Measurements from ENCODE around the gene DNAH3. TPM values are rescaled to one million over a fixed set of nuclear protein-coding genes. Genes with fewer than 3 reads are reported as not detected.

The DNAH3 gene
- total RNA-seq, 1 donor = not detected

DNA sequence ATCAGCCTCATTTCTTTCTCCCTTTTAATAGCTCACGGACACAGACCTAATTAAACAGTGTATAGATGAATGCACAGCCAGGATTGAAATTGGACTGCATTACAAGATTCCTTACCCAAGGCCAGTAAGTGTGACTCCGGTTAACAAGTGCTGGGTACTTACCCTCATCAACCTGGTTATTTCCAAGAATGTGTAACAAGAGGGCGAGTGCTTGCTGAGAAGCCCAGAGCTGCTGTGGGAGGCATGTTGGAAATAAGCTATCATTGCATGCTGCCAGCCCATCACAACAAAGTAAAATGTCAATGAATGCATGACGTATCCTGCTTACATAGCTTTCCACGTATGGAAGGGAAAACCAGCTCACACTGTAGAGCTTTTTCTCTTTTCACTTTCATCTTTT lies 230.6 kb downstream of the DNAH3 start:
- peaks cover 15% of the 10 kb centered on the region for H3K4me1 ChIP-seq (ENCODE audit: insufficient read depth, low read length)
- no peak overlapping the region for H3K4me3 ChIP-seq (ENCODE audit: low read length)
- no peaks in the 10 kb centered on the region for H3K9me3 ChIP-seq (ENCODE audit: low read depth, low read length)
- H3K27me3 ChIP-seq (ENCODE audit: insufficient read depth, low read length) = no peaks in the 10 kb centered on the region

DNA sequence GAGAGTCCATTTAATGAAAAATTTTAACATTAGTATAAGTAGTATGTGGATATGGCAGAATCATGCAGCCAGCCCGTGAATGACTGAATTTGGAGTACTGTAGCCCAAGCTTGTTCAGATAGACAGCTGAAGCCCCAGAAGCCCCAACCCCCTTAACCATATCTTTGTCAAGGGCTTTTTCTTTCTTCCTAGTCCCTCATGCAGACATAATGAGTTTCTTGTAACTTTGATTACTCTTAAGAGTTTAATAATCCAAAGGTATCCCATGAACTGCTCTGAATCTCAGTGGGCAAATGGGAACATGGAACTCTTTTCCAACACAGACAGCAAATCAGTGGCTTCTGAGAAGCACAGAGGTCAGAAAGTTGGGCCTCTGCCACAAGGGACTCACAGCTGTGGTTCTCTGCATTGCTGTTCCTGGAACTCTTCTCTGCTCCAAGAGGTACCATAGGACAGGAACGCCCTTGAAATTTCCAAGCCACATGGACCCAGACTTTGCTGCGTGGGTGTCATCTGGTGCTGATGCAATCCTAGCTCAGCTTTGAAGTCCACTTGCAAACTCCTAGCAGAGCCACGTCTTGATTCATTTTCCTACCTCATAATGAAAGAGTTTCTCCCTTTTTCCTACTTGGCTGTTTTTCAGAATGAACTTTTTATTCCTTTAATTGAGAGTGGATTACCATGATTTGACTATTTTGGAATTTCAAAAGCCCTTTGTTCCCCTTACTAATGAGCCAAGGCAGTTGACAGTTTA lies 232.0 kb downstream of the DNAH3 start:
- Histone ChIP-seq H3K4me1 (ENCODE audit: insufficient read depth, low read length) (peaks cover 15% of the 10 kb centered on the region), H3K27me3 (ENCODE audit: insufficient read depth, low read length) (no peaks in the 10 kb centered on the region), H3K9me3 (ENCODE audit: low read depth, low read length) (no peaks in the 10 kb centered on the region), H3K4me3 (ENCODE audit: low read length) (no peak overlapping the region)

- H3K4me1 ChIP-seq (ENCODE audit: insufficient read depth, low read length) = peaks cover 20% of the 10 kb centered on the region
- H3K27me3 ChIP-seq (ENCODE audit: insufficient read depth, low read length) = no peaks in the 10 kb centered on the region
- no peak overlapping the region for H3K4me3 ChIP-seq (ENCODE audit: low read length)
- no peaks in the 10 kb centered on the region for H3K9me3 ChIP-seq (ENCODE audit: low read depth, low read length)
Observed at GRCh38 chr16:20916942-20917341, 233.7 kb downstream of the DNAH3 start.

GRCh38 chr16:20916289-20916688 lies 234.4 kb downstream of the DNAH3 start:
- Histone ChIP-seq H3K4me3 (ENCODE audit: low read length) (no peak overlapping the region), H3K4me1 (ENCODE audit: insufficient read depth, low read length) (peaks cover 26% of the 10 kb centered on the region), H3K9me3 (ENCODE audit: low read depth, low read length) (no peaks in the 10 kb centered on the region), H3K27me3 (ENCODE audit: insufficient read depth, low read length) (no peaks in the 10 kb centered on the region)

DNA sequence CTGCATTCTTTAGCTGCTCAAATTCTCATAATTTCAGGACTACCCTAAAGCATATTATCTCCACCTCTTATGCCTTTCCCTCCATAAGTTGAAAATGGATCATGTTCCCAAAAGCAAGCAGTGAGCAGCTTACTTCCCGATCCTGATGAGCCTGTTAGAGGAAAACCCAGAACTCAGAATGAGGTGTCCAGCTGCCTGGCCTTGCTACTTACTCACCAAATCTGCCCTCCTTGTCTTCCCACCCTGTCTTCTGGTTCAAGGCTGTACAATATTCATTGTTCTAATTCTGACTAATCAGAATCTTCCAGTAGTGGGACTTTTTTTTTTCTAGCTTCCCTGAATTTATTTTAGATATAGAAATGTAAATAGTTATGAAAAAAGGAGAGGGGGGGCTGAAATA lies 239.3 kb downstream of the DNAH3 start:
- Histone ChIP-seq H3K27me3 (ENCODE audit: insufficient read depth, low read length) (no peaks in the 10 kb centered on the region), H3K4me1 (ENCODE audit: insufficient read depth, low read length) (peaks cover 40% of the 10 kb centered on the region), H3K4me3 (ENCODE audit: low read length) (no peak overlapping the region), H3K9me3 (ENCODE audit: low read depth, low read length) (no peaks in the 10 kb centered on the region)

DNA sequence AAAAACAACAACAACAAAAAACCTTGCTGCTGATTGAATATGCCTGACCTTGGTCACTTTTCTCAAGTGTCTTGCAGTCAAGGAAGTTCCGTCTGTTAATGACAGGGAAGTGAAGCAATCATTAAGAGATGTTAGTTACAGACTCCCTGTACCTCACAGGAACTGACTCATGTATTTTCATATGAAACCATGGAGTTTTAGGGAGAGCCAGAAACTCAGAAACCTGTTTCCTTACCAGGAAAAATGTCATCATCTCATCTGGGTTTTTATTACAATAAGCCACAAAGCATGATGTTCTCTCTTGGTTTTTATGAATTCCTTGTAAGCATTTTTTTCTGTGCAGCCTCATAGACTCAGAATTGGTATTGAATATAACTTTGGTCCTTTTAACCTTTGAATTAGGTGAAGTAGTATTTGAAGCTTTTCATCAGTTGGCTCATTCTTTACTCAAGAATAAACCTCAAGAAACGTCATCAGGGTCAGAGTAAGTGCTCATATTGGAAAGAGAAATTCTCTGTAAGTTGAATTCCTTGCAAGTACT lies 239.8 kb downstream of the DNAH3 start:
- H3K4me1 ChIP-seq (ENCODE audit: insufficient read depth, low read length) = peaks cover 40% of the 10 kb centered on the region
- H3K4me3 ChIP-seq (ENCODE audit: low read length) = no peak overlapping the region
- H3K9me3 ChIP-seq (ENCODE audit: low read depth, low read length) = no peaks in the 10 kb centered on the region
- H3K27me3 ChIP-seq (ENCODE audit: insufficient read depth, low read length) = no peaks in the 10 kb centered on the region

DNA sequence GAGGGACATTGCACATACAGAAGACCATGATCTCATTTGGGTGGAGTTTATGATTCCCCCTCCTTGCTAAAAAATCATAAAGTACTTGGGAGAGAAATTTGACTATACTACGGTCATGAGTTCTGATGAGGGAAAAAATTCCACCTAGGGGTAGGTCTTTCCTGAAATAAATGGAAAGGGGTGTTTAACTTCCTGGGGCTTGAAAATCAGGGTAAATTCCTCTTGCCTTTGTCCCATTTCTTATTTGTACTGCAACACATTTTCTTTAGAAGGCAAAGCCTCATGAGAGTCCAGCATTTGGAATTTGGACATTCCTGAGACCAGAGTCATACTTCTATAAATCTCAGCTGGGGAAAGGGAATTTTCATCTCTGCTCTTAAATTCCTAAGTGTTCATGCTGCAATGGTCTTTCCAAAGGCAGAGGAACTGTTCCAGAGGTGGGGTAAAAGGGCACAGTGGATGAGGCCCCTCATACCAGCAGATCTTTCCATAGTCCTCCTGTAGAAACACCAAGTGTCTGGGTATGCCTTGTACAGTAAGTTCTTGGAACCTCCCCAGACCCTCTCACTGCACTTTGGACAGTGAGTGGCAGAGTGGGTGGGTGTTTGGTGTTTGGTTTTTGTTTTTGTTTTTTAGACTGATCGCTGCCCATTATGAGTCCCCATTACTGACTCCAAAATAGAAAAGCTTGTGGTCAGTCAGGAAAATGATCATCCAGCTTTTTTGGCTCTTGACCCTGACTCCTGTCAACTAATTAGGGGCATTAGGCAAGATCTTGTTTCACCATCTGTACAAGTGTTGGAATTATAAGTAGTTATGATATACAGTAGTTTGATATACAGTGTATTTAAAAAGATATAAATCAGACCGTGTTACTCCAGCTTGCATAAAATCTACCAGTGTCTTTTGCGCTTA lies 244.0 kb downstream of the DNAH3 start:
- H3K4me3 ChIP-seq (ENCODE audit: low read length) = no peak overlapping the region
- H3K4me1 ChIP-seq (ENCODE audit: insufficient read depth, low read length) = peaks cover 71% of the 10 kb centered on the region
- no peaks in the 10 kb centered on the region for H3K9me3 ChIP-seq (ENCODE audit: low read depth, low read length)
- no peaks in the 10 kb centered on the region for H3K27me3 ChIP-seq (ENCODE audit: insufficient read depth, low read length)

DNA sequence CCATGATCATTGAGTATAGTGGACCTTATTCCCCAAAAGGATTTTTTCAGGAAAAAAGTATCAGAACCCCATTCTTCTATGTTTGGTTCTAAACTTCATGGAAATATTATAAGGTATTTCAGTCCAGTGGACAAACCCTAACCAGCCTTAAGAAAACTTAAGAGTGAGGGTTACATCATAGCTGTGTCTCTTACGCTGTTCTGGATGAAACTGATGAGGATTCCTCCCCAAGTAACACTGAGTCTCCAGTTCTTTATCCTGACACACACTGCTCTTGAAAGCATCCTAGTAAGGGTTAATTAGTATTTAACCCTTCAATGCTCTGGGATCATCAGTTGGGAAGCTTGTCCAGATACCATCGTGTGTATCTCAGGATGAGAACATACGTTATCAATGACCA lies 245.1 kb downstream of the DNAH3 start:
- Histone ChIP-seq H3K4me1 (ENCODE audit: insufficient read depth, low read length) (peaks cover 67% of the 10 kb centered on the region), H3K4me3 (ENCODE audit: low read length) (no peak overlapping the region), H3K9me3 (ENCODE audit: low read depth, low read length) (no peaks in the 10 kb centered on the region), H3K27me3 (ENCODE audit: insufficient read depth, low read length) (no peaks in the 10 kb centered on the region)

DNA sequence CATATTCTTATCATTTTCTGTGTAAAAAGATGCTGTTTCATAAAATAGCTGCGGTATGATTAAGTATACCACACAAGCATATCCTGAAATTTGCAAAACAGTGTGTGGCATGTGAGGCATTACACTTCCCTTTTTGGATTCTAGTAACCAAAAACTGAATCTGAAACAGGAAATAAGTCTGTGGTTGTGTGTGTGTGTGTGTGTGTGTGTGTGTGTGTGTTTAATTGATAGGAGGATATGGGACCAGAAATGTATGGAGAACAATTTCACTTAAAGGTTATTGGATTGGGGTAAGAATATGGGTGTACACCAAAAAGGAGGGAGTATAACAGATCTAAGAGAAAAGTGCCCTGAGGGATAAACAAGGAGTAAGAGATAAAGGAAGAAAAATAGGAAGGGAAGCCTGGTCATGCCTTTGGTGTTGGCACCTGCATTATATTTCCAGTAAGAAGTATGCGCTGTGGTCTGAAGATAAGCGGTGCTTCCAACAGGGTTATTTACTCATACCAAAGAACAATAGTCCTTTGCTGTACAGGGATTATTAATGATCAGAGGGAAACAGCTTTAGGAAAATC lies 246.1 kb downstream of the DNAH3 start:
- Histone ChIP-seq H3K4me1 (ENCODE audit: insufficient read depth, low read length) (peaks cover 60% of the 10 kb centered on the region), H3K27me3 (ENCODE audit: insufficient read depth, low read length) (no peaks in the 10 kb centered on the region), H3K4me3 (ENCODE audit: low read length) (no peak overlapping the region), H3K9me3 (ENCODE audit: low read depth, low read length) (no peaks in the 10 kb centered on the region)

DNA sequence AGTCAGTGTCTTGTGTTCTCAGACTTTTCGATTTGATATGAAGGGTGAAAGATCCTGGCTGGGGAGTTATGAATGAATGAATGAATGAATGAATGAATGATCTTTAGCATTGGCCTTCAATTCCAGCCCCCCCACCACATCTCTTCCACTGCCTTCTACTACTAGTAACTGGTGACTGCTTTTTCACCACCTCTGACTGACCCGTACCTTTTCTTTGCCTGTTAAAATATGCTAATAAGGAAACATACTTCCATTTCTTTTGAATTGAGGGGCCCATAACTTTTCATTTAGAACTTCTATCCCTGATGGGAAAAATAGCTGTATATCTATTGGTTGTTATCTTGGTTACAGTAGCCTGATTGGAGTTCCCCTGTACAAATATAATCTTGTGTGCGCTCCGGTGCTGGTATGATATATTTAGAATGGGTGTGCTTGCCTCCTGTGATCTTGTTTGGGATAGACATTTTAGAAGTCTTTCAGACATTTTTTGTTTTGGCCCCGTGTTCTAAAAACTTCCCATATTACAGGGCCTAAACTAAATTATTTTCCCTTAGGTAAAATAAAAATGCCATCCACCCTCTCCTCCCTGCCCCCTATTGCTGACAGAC lies 246.6 kb downstream of the DNAH3 start:
- no peak overlapping the region for H3K4me3 ChIP-seq (ENCODE audit: low read length)
- no peaks in the 10 kb centered on the region for H3K9me3 ChIP-seq (ENCODE audit: low read depth, low read length)
- H3K4me1 ChIP-seq (ENCODE audit: insufficient read depth, low read length) = peaks cover 65% of the 10 kb centered on the region
- no peaks in the 10 kb centered on the region for H3K27me3 ChIP-seq (ENCODE audit: insufficient read depth, low read length)

DNA sequence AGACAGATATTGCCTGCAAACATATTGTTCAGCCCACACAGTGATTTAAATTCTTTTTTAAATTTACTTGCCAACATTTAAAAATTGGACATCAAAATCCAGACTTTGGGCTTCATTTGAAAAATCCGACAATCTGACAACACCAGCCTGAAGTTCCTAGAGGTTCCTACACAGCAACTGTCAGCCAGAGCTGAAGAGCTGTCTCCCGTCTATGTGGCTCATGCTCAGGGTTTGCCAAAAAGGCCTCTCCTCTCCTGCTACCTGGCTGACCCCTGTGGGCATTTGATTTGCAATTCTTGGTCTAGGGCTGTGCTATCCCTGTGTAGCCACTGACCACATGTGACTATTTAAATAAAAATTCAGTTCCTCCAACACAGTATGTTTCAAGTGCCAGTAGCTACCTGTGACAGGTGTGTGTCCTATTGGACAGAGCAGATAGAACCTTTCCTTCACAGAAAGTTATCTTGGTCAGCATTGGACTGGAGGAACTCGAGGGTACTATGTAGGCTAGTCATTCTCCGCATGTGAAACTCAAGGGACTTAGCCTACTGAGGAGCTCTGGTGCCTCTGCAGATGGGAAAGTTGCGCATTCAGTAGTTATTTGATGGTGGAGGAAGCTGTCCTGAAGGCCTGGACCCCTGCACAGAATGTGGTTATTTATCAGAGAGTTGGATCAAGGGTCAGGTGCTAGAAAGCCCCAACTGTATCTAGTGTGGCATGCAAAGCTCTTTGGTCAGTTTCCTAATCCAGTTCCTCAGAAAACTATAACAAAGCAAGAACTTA lies 247.3 kb downstream of the DNAH3 start:
- Histone ChIP-seq H3K9me3 (ENCODE audit: low read depth, low read length) (no peaks in the 10 kb centered on the region), H3K4me3 (ENCODE audit: low read length) (no peak overlapping the region), H3K4me1 (ENCODE audit: insufficient read depth, low read length) (peaks cover 66% of the 10 kb centered on the region), H3K27me3 (ENCODE audit: insufficient read depth, low read length) (no peaks in the 10 kb centered on the region)

- Histone ChIP-seq H3K27me3 (ENCODE audit: insufficient read depth, low read length) (no peaks in the 10 kb centered on the region), H3K9me3 (ENCODE audit: low read depth, low read length) (no peaks in the 10 kb centered on the region), H3K4me3 (ENCODE audit: low read length) (no peak overlapping the region), H3K4me1 (ENCODE audit: insufficient read depth, low read length) (peaks cover 68% of the 10 kb centered on the region)
Observed at GRCh38 chr16:20902426-20902825, 248.2 kb downstream of the DNAH3 start.

GRCh38 chr16:20901436-20902112 lies 249.1 kb downstream of the DNAH3 start:
- Histone ChIP-seq H3K27me3 (ENCODE audit: insufficient read depth, low read length) (no peaks in the 10 kb centered on the region), H3K4me1 (ENCODE audit: insufficient read depth, low read length) (peaks cover 68% of the 10 kb centered on the region), H3K4me3 (ENCODE audit: low read length) (peak overlapping the region; percentile 86), H3K9me3 (ENCODE audit: low read depth, low read length) (no peaks in the 10 kb centered on the region)

DNA sequence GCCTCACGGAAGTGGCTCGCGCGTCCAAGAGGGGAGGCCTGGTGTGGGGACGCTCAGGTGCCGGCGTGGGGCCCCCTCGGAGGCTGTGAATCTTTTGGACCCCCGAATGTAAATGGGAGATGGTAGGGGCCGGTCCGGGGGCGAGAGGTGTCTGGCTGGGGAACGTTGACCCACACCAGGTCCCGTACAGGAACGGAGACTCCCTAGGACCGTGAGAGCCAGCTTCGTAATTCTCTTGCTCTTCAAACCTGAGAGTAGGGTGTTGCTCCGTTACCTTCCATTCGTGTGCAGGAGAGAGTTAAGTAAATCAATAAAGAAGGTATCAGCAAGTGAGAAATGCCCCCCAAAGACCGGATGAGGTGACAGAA lies 249.6 kb downstream of the DNAH3 start:
- H3K4me1 ChIP-seq (ENCODE audit: insufficient read depth, low read length) = peaks cover 63% of the 10 kb centered on the region

More for the DNA sequence above, 249.6 kb downstream of the DNAH3 start:
- peak overlapping the region; percentile 86 for H3K4me3 ChIP-seq (ENCODE audit: low read length)
- H3K27me3 ChIP-seq (ENCODE audit: insufficient read depth, low read length) = no peaks in the 10 kb centered on the region
- no peaks in the 10 kb centered on the region for H3K9me3 ChIP-seq (ENCODE audit: low read depth, low read length)
